ENCODE measurements around the gene ENTPD7. TPM values are rescaled to one million over a fixed set of nuclear protein-coding genes. Genes with fewer than 3 reads are reported as not detected.

Gene ENTPD7
- total RNA-seq (2021): 10.2 to 11.4 TPM (median 11.2 TPM) in 3 replicates
- percentile 63 among the genes with signal in this experiment for Bru-seq, nascent RNA
- long read RNA-seq, experiment 1, transcript ENTPD7-201 (13 exons, 3,550 nt): major isoform, 32 of 43 reads
- long read RNA-seq, experiment 1, partial matches to known transcripts: 1 of 43 reads
- long read RNA-seq, experiment 1, other reads (novel, unspliced or antisense): 10 of 43 reads
- long read RNA-seq, experiment 2, partial matches to known transcripts: 5 of 18 reads
- long read RNA-seq, experiment 2, other reads (novel, unspliced or antisense): 10 of 18 reads
- long read RNA-seq, experiment 3, partial matches to known transcripts: 2 of 5 reads
- long read RNA-seq, experiment 3, other reads (novel, unspliced or antisense): 1 of 5 reads

- Mint-ChIP-seq H3K4me3 (peak within 1 kb of the TSS; percentile 92), H3K4me1 (peaks cover 18% of the 10 kb centered on the region), H3K36me3 (no peaks in the 10 kb centered on the region; the same call in 1 of the 2 replicates), H3K9me3 (no peaks in the 10 kb centered on the region), H3K27me3 (ENCODE audit: low read depth) (peaks cover 31% of the 10 kb centered on the region), H3K27ac (peak within 1 kb of the TSS; percentile 73)
- ChIA-PET POLR2A (interaction anchor here (0.8 to 1.9 kb wide), 5 partner anchors 38 to 229 kb away, joined by 3 to 11 read pairs (median 6); partner anchors contain the start of genes COX15, CUTC, GOT1 and SLC25A28), CTCF (interaction anchor here (0.6 to 1.6 kb wide), 15 partner anchors 19 to 229 kb away, joined by 3 to 11 read pairs (median 4); partner anchors contain the start of genes GOT1 and SLC25A28)
- peak; percentile 99 for ATAC-seq
- DNase-seq (ENCODE audit: low spot score): peak; percentile 97
- TF ChIP-seq CREB1 (CRISPR knock-in tag; IDR thresholded peaks at IDR 0.05) (0 out of 2 replicates have a peak, but pooled peaks have one; percentile 38), FOXJ3 (CRISPR knock-in tag; IDR thresholded peaks at IDR 0.05; ENCODE audit: borderline replicate concordance) (no peak), ZNF263 (CRISPR knock-in tag; IDR thresholded peaks at IDR 0.05; ENCODE audit: low read depth) (no peak), ZMAT4 (CRISPR knock-in tag; IDR thresholded peaks at IDR 0.05) (no peak), ATF3 (CRISPR knock-in tag; conservative IDR thresholded peaks at IDR 0.05) (no peak), ZNF512 (CRISPR knock-in tag; IDR thresholded peaks at IDR 0.05; ENCODE audit: borderline replicate concordance) (no peak), ZNF416 (CRISPR knock-in tag; IDR thresholded peaks at IDR 0.05) (no peak), IRF2 (CRISPR knock-in tag; IDR thresholded peaks at IDR 0.05; ENCODE audit: borderline replicate concordance, low read depth) (no peak), ATF1 (CRISPR knock-in tag; IDR thresholded peaks at IDR 0.05) (no peak), TP53 (CRISPR knock-in tag; IDR thresholded peaks at IDR 0.05) (no peak), ZNF219 (CRISPR knock-in tag; IDR thresholded peaks at IDR 0.05; ENCODE audit: borderline replicate concordance) (no peak), MLX (CRISPR knock-in tag; IDR thresholded peaks at IDR 0.05) (no peak), SP1 (CRISPR knock-in tag; conservative IDR thresholded peaks at IDR 0.05) (peak; percentile 66; the same call in 1 of the 2 replicates), AFF4 (CRISPR knock-in tag; IDR thresholded peaks at IDR 0.05; ENCODE audit: borderline replicate concordance) (no peak), ZNF232 (CRISPR knock-in tag; IDR thresholded peaks at IDR 0.05) (no peak), ARID4B (CRISPR knock-in tag; IDR thresholded peaks at IDR 0.05; ENCODE audit: borderline replicate concordance) (peak; percentile 94; the same call in 1 of the 2 replicates), ZNF423 (CRISPR knock-in tag; IDR thresholded peaks at IDR 0.05) (no peak)
- TF ChIP-seq, protein P1, sequence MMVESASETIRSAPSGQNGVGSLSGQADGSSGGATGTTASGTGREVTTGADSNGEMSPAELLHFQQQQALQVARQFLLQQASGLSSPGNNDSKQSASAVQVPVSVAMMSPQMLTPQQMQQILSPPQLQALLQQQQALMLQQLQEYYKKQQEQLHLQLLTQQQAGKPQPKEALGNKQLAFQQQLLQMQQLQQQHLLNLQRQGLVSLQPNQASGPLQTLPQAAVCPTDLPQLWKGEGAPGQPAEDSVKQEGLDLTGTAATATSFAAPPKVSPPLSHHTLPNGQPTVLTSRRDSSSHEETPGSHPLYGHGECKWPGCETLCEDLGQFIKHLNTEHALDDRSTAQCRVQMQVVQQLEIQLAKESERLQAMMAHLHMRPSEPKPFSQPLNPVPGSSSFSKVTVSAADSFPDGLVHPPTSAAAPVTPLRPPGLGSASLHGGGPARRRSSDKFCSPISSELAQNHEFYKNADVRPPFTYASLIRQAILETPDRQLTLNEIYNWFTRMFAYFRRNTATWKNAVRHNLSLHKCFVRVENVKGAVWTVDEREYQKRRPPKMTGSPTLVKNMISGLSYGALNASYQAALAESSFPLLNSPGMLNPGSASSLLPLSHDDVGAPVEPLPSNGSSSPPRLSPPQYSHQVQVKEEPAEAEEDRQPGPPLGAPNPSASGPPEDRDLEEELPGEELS (CRISPR knock-in tag; IDR thresholded peaks at IDR 0.05): peak; percentile 50; the same call in 1 of the 2 replicates
- TF ChIP-seq, protein P2, sequence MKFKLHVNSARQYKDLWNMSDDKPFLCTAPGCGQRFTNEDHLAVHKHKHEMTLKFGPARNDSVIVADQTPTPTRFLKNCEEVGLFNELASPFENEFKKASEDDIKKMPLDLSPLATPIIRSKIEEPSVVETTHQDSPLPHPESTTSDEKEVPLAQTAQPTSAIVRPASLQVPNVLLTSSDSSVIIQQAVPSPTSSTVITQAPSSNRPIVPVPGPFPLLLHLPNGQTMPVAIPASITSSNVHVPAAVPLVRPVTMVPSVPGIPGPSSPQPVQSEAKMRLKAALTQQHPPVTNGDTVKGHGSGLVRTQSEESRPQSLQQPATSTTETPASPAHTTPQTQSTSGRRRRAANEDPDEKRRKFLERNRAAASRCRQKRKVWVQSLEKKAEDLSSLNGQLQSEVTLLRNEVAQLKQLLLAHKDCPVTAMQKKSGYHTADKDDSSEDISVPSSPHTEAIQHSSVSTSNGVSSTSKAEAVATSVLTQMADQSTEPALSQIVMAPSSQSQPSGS (CRISPR knock-in tag; IDR thresholded peaks at IDR 0.05; ENCODE audit: borderline replicate concordance, low read depth): no peak
Measured at GRCh38 chr10:99659031-99659867, at the start of gene ENTPD7. Gene ENTPD7 (plus strand): TSS chr10:99659509. CDS start chr10:99659957, 448 bp downstream.
